Prostate gland (tissue), 2 donors: ENCODE data around the gene HNRNPR.

Experiments used
- CTCF ChIP-seq, 4 experiments: fragments of 200-600 bp in 2 of 4; fragments of 450-650 bp in 2 of 4; sonication (generic) in 2 of 4; IDR thresholded peaks; 1 replicate in 3 of 4; 2 replicates in 1 of 4; pipeline ENCODE4 v1.5.1; 2016 to 2019; ENCODE audit warnings: antibody characterized with exemption in 4 of 4, mild to moderate bottlenecking in 2 of 4, moderate library complexity in 2 of 4
- POLR2A ChIP-seq: fragments of 450-650 bp; IDR thresholded peaks from one replicate; pipeline ENCODE4 v1.6.1; 2016; ENCODE audit warnings: antibody characterized with exemption, mild to moderate bottlenecking

- TF ChIP-seq CTCF (IDR thresholded peaks at IDR 0.05) (peak in 2 of 4 experiments; percentile 30 to 50), POLR2A (peak; percentile 96)
Observed at GRCh38 chr1:23367791-23368561, 23.9 kb upstream of the HNRNPR start.
